SK-N-SH (cell line): ENCODE data around the gene RNF169. TPM values are rescaled to one million over a fixed set of nuclear protein-coding genes. Genes with fewer than 3 reads are reported as not detected.

Experiments
- CTCF ChIA-PET: fragments of 300-600, 350-600 bp; formaldehyde crosslinking; extraction: SDS; loops from one replicate; lab custom pipeline; 2021; lab: Yijun Ruan, JAX
- POLR2A ChIA-PET: fragments of 350-600 bp; sonication (Branson Sonifier 250); formaldehyde crosslinking; extraction: SDS; loops from one replicate; lab custom pipeline; 2020; ENCODE audit warnings: antibody characterized with exemption, inconsistent platforms; lab: Yijun Ruan, JAX
- DNase-seq: peaks from one replicate; pipeline ENCODE4 v3.0.0; 2012
- H2AFZ ChIP-seq: fragments of 200-600 bp; sonication (generic); 2 replicates; pipeline ENCODE4 v1.8.1; 2016; ENCODE audit warnings: antibody characterized with exemption, mild to moderate bottlenecking, low read depth
- H3F3A ChIP-seq: fragments of 200-600 bp; sonication (generic); replicated peaks from 2 replicates; pipeline ENCODE3; 2016; ENCODE audit warnings: antibody characterized with exemption, mild to moderate bottlenecking; ENCODE audit not compliant: insufficient read depth
- H3K27ac ChIP-seq, 2 experiments: fragments of 200-500 bp in 1 of 2; fragments of 200-600 bp in 1 of 2; sonication (Bioruptor generic) in 1 of 2; sonication (generic), shearing (Covaris generic) in 1 of 2; 2 replicates each; pipeline versions ENCODE4 v1.5.1 to v1.6.1; 2014 to 2016; ENCODE audit warnings: low read depth in 2 of 2, inconsistent platforms in 1 of 2, low read length in 1 of 2, mild to moderate bottlenecking in 1 of 2, mixed read lengths in 1 of 2
- H3K27me3 ChIP-seq: fragments of 200-600 bp; sonication (generic), shearing (Covaris generic); 2 replicates; pipeline ENCODE4 v1.6.1; 2016; ENCODE audit warnings: mixed run types; ENCODE audit not compliant: insufficient read depth
- H3K36me3 ChIP-seq, 2 experiments: fragments of 200-500 bp in 1 of 2; fragments of 200-600 bp in 1 of 2; sonication (Bioruptor generic) in 1 of 2; sonication (generic) in 1 of 2; replicated peaks in 1 of 2; 2 replicates each; pipeline versions ENCODE3 to v1.5.1; 2014 to 2016; ENCODE audit warnings: low read length in 1 of 2, mild to moderate bottlenecking in 1 of 2; ENCODE audit not compliant: insufficient read depth in 2 of 2, control insufficient read depth in 1 of 2
- H3K4me1 ChIP-seq, 2 experiments: fragments of 200-500 bp in 1 of 2; fragments of 200-600 bp in 1 of 2; sonication (Bioruptor generic) in 1 of 2; sonication (generic), shearing (Covaris generic) in 1 of 2; 2 replicates each; pipeline versions ENCODE4 v1.5.1 to v1.6.1; 2014 to 2016; ENCODE audit warnings: low read depth in 1 of 2, low read length in 1 of 2, mixed run types in 1 of 2; ENCODE audit not compliant: insufficient read depth in 2 of 2, control insufficient read depth in 1 of 2
- H3K4me2 ChIP-seq: fragments of 200-600 bp; sonication (generic), shearing (Covaris generic); 2 replicates; pipeline ENCODE4 v1.6.1; 2017; ENCODE audit warnings: mixed run types
- H3K4me3 ChIP-seq, 2 experiments: fragments of 200-500 bp in 1 of 2; fragments of 200-600 bp in 1 of 2; sonication (Bioruptor generic) in 1 of 2; sonication (generic), shearing (Covaris generic) in 1 of 2; 2 replicates each; pipeline versions ENCODE4 v1.5.1 to v1.8.1; 2014 to 2016; ENCODE audit warnings: low read depth in 2 of 2, inconsistent platforms in 1 of 2, low read length in 1 of 2, mild to moderate bottlenecking in 1 of 2, mixed read lengths in 1 of 2, moderate library complexity in 1 of 2
- H3K79me2 ChIP-seq: fragments of 200-600 bp; sonication (generic); 2 replicates; pipeline ENCODE4 v1.8.1; 2017; ENCODE audit warnings: mild to moderate bottlenecking; ENCODE audit not compliant: insufficient read depth
- H3K9ac ChIP-seq: fragments of 200-600 bp; sonication (generic); 2 replicates; pipeline ENCODE4 v1.6.1; 2017; ENCODE audit warnings: mixed run types
- H3K9me2 ChIP-seq: fragments of 200-600 bp; sonication (generic); 2 replicates; pipeline ENCODE4 v1.6.1; 2017; ENCODE audit warnings: mixed run types
- H3K9me3 ChIP-seq: fragments of 200-600 bp; sonication (generic); 2 replicates; pipeline ENCODE4 v1.6.1; 2017; ENCODE audit warnings: mixed run types, mild to moderate bottlenecking, moderate library complexity
- H4K20me1 ChIP-seq: fragments of 200-600 bp; sonication (generic); 2 replicates; pipeline ENCODE4 v1.6.1; 2017; ENCODE audit warnings: mild to moderate bottlenecking, mixed run types; ENCODE audit not compliant: insufficient read depth
- FOXM1 ChIP-seq: IDR thresholded peaks from 2 replicates; pipeline ENCODE4 v1.4.0; 2012; ENCODE audit warnings: low read depth, mild to moderate bottlenecking
- PBX3 ChIP-seq: IDR thresholded peaks from 2 replicates; pipeline ENCODE4; 2012
- POLR2AphosphoS5 ChIP-seq: IDR thresholded peaks from 2 replicates; pipeline ENCODE4 v1.6.1; 2012; ENCODE audit warnings: low read depth, low read length
- RCOR1 ChIP-seq: fragments of 150-350 bp; IDR thresholded peaks from 2 replicates; pipeline ENCODE4 v1.6.1; 2017; ENCODE audit warnings: antibody characterized with exemption, low read length
- REST ChIP-seq: IDR thresholded peaks from 2 replicates; pipeline ENCODE4 v1.6.1; 2012; ENCODE audit warnings: mild to moderate bottlenecking, low read depth, low read length, moderate library complexity
- TCF12 ChIP-seq: IDR thresholded peaks from 2 replicates; pipeline ENCODE4 v1.4.0; 2012
- TEAD4 ChIP-seq: IDR thresholded peaks from 2 replicates; pipeline ENCODE4 v1.4.0; 2012; ENCODE audit warnings: mild to moderate bottlenecking, borderline replicate concordance; ENCODE audit not compliant: insufficient read depth
- WGBS: methylation state at CpG from one replicate; pipeline ENCODE4 v1.1.6; 2017; ENCODE audit warnings: low lambda C conversion rate; 5-methylcytosine and 5-hydroxymethylcytosine counted together
- polyA plus RNA-seq, 3 experiments: library from polyadenylated mRNA; depleted of rRNA; stranded (reverse); fragments of >200 nt; gene quantifications; 2 replicates each; pipeline ENCODE4 v1.2.3, GENCODE V29; 2012

The RNF169 gene
- polyA plus RNA-seq, 1 of the 3 experiments (the other 2 are of a cell fraction) = 2.2 TPM

- no peak for TF ChIP-seq RCOR1
- no peak for TF ChIP-seq PBX3
Observed at GRCh38 chr11:74748211-74749126, at the start of gene RNF169 (continued).

GRCh38 chr11:74699615-74700396 is 48.8 kb upstream of the RNF169 start:
- no peaks in the 10 kb centered on the region for H3K36me3 ChIP-seq
- TF ChIP-seq POLR2AphosphoS5 (no peak), REST (no peak), FOXM1 (no peak)
- no peak for DNase-seq
- no peak overlapping the region for H3K4me2 ChIP-seq
- peaks cover 0 to 8% of the 10 kb centered on the region in 2 experiments; a peak in 1 of 4 replicates for H3K4me1 ChIP-seq
- H3K9me2 ChIP-seq = no peaks in the 10 kb centered on the region
- no peaks in the 10 kb centered on the region for H3K27me3 ChIP-seq
- no peak overlapping the region for H3K27ac ChIP-seq
- no peak overlapping the region for H2AFZ ChIP-seq
- CTCF ChIA-PET = interaction anchor here (1.1 to 15.6 kb wide), 4 partner anchors 11 to 40 kb away, joined by 4 to 243 read pairs (median 6); no protein-coding TSS in a partner anchor
- POLR2A ChIA-PET = no interaction called here
- H3K4me3 ChIP-seq = no peak overlapping the region
- H3K9ac ChIP-seq = no peak overlapping the region
- no peaks in the 10 kb centered on the region for H3K79me2 ChIP-seq
- no peaks in the 10 kb centered on the region for H4K20me1 ChIP-seq
- no peaks in the 10 kb centered on the region for H3K9me3 ChIP-seq
- H3F3A ChIP-seq = no peaks in the 10 kb centered on the region
- 77% methylated on average over 8 of the region's 9 CpGs for WGBS

- Histone ChIP-seq H3F3A (no peaks in the 10 kb centered on the region), H3K27ac (no peak overlapping the region), H2AFZ (no peak overlapping the region), H3K9ac (no peak overlapping the region), H3K9me3 (no peaks in the 10 kb centered on the region), H4K20me1 (no peaks in the 10 kb centered on the region), H3K27me3 (no peaks in the 10 kb centered on the region), H3K4me1 (peaks cover 0 to 8% of the 10 kb centered on the region in 2 experiments; a peak in 1 of 4 replicates), H3K9me2 (no peaks in the 10 kb centered on the region), H3K36me3 (no peaks in the 10 kb centered on the region), H3K79me2 (no peaks in the 10 kb centered on the region), H3K4me3 (no peak overlapping the region), H3K4me2 (no peak overlapping the region)
- WGBS = 77% methylated on average over 7 of the region's 8 CpGs
- TF ChIP-seq TCF12 (no peak), TEAD4 (no peak)
- CTCF ChIA-PET = interaction anchor here (0.7 to 15.6 kb wide), 19 partner anchors 8 to 1234 kb away, joined by 3 to 243 read pairs (median 7); no protein-coding TSS in a partner anchor
- no peak for DNase-seq
- POLR2A ChIA-PET = no interaction called here
Observed at GRCh38 chr11:74701351-74701750, 47.3 kb upstream of the RNF169 start.
